ENCODE data around the gene PNKD. TPM values are rescaled to one million over a fixed set of nuclear protein-coding genes. Genes with fewer than 3 reads are reported as not detected.

The PNKD gene, protein sequence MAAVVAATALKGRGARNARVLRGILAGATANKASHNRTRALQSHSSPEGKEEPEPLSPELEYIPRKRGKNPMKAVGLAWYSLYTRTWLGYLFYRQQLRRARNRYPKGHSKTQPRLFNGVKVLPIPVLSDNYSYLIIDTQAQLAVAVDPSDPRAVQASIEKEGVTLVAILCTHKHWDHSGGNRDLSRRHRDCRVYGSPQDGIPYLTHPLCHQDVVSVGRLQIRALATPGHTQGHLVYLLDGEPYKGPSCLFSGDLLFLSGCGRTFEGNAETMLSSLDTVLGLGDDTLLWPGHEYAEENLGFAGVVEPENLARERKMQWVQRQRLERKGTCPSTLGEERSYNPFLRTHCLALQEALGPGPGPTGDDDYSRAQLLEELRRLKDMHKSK
- total RNA-seq = 39.1 TPM

DNA sequence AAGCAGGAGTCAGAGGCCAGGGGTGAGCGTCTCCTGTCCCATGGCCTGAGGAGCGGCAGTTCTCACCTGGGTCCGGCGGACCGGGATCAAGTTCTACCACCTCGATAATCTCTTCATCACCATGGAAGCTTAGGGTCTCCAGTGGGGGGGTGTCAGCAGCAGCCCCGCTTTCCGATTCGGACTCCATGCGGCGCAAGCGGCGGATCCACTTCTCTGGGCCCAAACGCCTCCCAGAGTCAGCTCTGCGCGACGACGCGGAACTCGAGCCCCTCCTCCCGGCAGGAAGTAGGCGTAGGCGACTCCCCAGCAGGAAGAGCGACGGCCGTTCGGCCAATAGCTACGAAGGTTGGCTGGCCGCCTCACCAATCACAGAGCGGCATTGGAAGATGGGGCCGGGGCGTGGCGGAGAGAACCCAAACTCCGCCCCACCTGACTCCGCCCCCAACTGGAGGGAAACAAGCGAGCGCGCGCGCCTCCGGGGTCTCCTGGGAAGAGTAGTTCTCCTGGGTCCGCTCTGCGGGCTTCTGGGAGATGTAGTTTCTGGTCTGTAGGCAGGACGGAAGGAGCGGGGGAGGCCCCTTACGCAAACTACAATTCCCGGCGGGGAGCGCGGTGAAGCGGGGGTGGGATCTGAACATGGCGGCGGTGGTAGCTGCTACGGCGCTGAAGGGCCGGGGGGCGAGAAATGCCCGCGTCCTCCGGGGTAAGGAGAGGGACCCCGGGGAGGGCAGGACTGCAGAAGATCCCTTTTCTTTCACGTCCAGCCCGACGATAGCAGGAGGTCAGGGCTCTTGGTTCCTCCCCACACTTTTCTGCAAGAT, at the start of gene PNKD, which contains the start of gene AAMP:
PNKD (plus strand) TSS at position 620 of the 821 bp plus-strand sequence; CDS start at position 637, 17 bp downstream.
AAMP (minus strand) TSS at position 238 of the 821 bp plus-strand sequence; CDS start at position 187, 51 bp downstream.
- Histone ChIP-seq H3K27ac (ENCODE audit: low read depth, low read length) (peak within 1 kb of the TSS; percentile 88), H3K4me1 (ENCODE audit: control insufficient read depth in 3 of 3, insufficient read depth in 3 of 3, low read length in 3 of 3) (peaks cover 40 to 50% (median 43%) of the 10 kb centered on the region in 3 donors), H3K4me3 (ENCODE audit: low read length in 3 of 3) (peak within 1 kb of the TSS; percentile 95 to 97 (median 97)), H3K36me3 (ENCODE audit: control insufficient read depth in 3 of 3, insufficient read depth in 3 of 3, low read length in 3 of 3) (peaks cover 35 to 42% (median 40%) of the 10 kb centered on the region in 3 donors), H3K27me3 (ENCODE audit: control insufficient read depth in 3 of 3, insufficient read depth in 3 of 3, low read length in 3 of 3) (no peaks in the 10 kb centered on the region), H3K9me3 (ENCODE audit: control insufficient read depth in 3 of 3, low read length in 3 of 3) (no peaks in the 10 kb centered on the region), H3K9ac (ENCODE audit: low read depth in 1 of 3, low read length in 3 of 3) (peak within 1 kb of the TSS; percentile 94 to 96 (median 95))

DNA sequence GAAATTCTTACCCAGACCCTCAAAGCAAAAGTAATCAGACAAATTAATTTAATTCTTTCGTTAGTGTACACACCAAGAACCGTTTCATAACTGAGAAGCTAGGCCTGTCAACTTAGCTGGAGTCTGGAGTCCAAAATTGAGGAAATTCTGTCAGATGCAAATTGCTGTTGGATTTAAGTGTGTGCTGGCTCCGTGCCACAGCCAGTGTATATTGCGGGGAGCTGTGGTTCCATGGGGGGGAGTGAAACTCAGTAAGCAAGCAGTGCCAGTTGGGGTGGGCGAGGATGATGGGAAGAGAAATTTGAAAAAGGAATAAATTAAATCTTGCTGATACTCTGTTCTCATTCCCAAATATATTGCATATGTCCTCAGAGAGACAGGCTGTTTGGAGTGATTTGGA, 49.3 kb upstream of the PNKD start:
- Histone ChIP-seq H3K9ac (ENCODE audit: low read depth in 1 of 3, low read length in 3 of 3) (peak overlapping the region in 2 of 3 donors; percentile 15 to 96), H3K4me1 (ENCODE audit: control insufficient read depth in 3 of 3, insufficient read depth in 3 of 3, low read length in 3 of 3) (peaks cover 67 to 81% (median 76%) of the 10 kb centered on the region in 3 donors), H3K27me3 (ENCODE audit: control insufficient read depth in 3 of 3, insufficient read depth in 3 of 3, low read length in 3 of 3) (no peaks in the 10 kb centered on the region), H3K9me3 (ENCODE audit: control insufficient read depth in 3 of 3, low read length in 3 of 3) (no peaks in the 10 kb centered on the region), H3K27ac (ENCODE audit: low read depth, low read length) (peak overlapping the region; percentile 94), H3K4me3 (ENCODE audit: low read length in 3 of 3) (peak overlapping the region in 1 of 3 donors; percentile 13), H3K36me3 (ENCODE audit: control insufficient read depth in 3 of 3, insufficient read depth in 3 of 3, low read length in 3 of 3) (peaks cover 6 to 10% (median 8%) of the 10 kb centered on the region in 3 donors)

DNA sequence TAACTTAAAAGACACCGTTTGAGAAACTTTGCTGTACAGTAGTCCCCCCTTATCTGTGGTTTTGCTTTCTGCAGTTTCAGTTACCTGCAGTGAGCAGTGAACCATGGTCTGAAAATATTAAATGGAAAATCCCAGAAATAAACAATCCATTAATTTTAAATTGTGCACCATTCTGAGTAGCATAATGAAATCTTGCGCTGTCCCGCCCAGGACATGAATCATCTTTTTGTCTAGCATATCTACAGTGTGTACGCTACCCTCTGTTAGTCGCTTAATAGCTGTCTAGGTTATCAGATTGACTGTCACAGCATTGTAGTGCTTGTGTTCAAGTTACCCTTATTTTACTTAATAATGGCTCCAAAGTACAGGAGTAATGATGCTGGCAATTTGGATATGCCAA, 47.3 kb upstream of the PNKD start:
- Histone ChIP-seq H3K4me3 (ENCODE audit: low read length in 3 of 3) (no peak overlapping the region), H3K4me1 (ENCODE audit: control insufficient read depth in 3 of 3, insufficient read depth in 3 of 3, low read length in 3 of 3) (peaks cover 59 to 68% (median 67%) of the 10 kb centered on the region in 3 donors), H3K36me3 (ENCODE audit: control insufficient read depth in 3 of 3, insufficient read depth in 3 of 3, low read length in 3 of 3) (peaks cover 12 to 19% (median 15%) of the 10 kb centered on the region in 3 donors), H3K9me3 (ENCODE audit: control insufficient read depth in 3 of 3, low read length in 3 of 3) (no peaks in the 10 kb centered on the region), H3K27me3 (ENCODE audit: control insufficient read depth in 3 of 3, insufficient read depth in 3 of 3, low read length in 3 of 3) (no peaks in the 10 kb centered on the region), H3K27ac (ENCODE audit: low read depth, low read length) (peak overlapping the region; percentile 94), H3K9ac (ENCODE audit: low read depth in 1 of 3, low read length in 3 of 3) (no peak overlapping the region)

DNA sequence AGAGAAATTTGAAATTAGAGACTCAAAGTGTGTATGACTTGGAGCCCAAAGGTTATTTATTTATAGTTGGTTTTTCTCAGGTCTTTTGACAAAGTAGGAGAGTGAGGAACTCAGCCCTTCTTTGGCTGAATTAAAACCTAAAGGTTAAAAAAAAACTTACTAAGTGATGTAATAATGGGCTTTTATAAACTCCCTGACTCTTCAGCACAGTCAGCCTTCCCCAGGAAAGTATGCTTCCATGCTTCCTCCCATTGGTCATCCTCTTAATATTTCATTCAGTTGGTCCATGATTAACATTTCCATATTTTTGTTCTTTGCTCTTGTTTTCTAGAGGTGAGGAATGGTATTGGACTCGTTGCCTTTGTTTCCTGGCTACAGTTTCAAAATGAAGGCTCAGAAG, 46.1 kb upstream of the PNKD start:
- no peaks in the 10 kb centered on the region for H3K27me3 ChIP-seq (ENCODE audit: control insufficient read depth in 3 of 3, insufficient read depth in 3 of 3, low read length in 3 of 3)
- H3K36me3 ChIP-seq (ENCODE audit: control insufficient read depth in 3 of 3, insufficient read depth in 3 of 3, low read length in 3 of 3) = peaks cover 12 to 24% (median 24%) of the 10 kb centered on the region in 3 donors
- peak overlapping the region; percentile 23 for H3K27ac ChIP-seq (ENCODE audit: low read depth, low read length)
- peaks cover 48 to 64% (median 60%) of the 10 kb centered on the region in 3 donors for H3K4me1 ChIP-seq (ENCODE audit: control insufficient read depth in 3 of 3, insufficient read depth in 3 of 3, low read length in 3 of 3)
- H3K4me3 ChIP-seq (ENCODE audit: low read length in 3 of 3) = no peak overlapping the region
- H3K9ac ChIP-seq (ENCODE audit: low read depth in 1 of 3, low read length in 3 of 3) = no peak overlapping the region
- no peaks in the 10 kb centered on the region for H3K9me3 ChIP-seq (ENCODE audit: control insufficient read depth in 3 of 3, low read length in 3 of 3)

DNA sequence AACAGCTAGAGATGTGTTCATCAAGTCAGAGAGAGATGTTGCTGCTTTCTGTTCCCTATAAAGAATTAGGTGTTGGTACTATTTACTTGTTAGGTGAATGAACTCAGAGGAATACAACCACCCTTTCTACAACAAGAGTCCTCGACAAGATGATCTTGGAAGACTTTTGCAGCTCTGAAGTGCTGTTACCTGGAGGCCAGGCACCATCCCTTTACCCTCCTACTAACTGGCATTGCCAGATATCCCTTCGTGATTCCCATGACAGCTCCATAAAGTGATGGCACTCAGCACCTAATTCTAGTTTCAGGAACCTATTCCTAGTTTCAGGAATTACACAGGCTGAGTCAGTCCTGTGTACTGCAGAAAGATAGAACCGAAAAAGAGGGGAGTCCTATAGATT, 43.4 kb upstream of the PNKD start:
- peaks cover 21 to 49% (median 33%) of the 10 kb centered on the region in 3 donors for H3K4me1 ChIP-seq (ENCODE audit: control insufficient read depth in 3 of 3, insufficient read depth in 3 of 3, low read length in 3 of 3)

DNA sequence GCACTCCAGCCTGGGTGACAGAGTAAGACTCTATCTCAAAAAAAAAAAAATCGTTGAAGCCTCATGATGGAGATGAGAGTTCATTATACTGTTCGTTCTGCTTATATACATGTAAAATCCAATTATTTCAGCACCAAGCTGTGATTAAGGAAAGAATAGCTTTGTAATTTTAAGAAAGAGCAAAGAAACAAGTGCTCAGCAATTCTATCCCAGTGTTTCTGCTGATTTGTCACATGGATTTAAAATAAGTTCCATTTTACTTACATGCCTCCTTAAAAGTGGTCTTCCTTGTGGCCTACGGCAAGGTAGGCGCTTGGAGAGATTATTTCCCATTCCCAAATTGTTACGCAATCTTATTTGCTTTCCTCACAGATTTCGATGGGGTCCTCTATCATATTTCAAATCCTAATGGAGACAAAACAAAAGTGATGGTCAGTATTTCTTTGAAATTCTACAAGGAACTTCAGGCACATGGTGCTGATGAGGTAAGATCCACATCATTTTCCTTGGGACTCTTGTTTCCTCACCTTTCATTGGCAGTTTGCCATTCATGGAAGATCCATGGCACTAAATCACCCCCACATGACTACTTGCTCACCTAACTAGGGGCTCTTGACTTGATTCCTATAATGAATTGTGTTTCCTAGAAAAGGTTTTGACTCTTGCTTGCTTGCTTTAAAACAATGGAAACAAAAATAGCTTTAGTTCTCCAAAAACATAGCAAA, 41.8 kb upstream of the PNKD start:
- Histone ChIP-seq H3K9ac (ENCODE audit: low read depth in 1 of 3, low read length in 3 of 3) (no peak overlapping the region), H3K4me1 (ENCODE audit: control insufficient read depth in 3 of 3, insufficient read depth in 3 of 3, low read length in 3 of 3) (peaks cover 4 to 34% (median 18%) of the 10 kb centered on the region in 3 donors), H3K27me3 (ENCODE audit: control insufficient read depth in 3 of 3, insufficient read depth in 3 of 3, low read length in 3 of 3) (no peaks in the 10 kb centered on the region), H3K27ac (ENCODE audit: low read depth, low read length) (peak overlapping the region; percentile 26), H3K4me3 (ENCODE audit: low read length in 3 of 3) (no peak overlapping the region), H3K36me3 (ENCODE audit: control insufficient read depth in 3 of 3, insufficient read depth in 3 of 3, low read length in 3 of 3) (peaks cover 25 to 51% (median 43%) of the 10 kb centered on the region in 3 donors), H3K9me3 (ENCODE audit: control insufficient read depth in 3 of 3, low read length in 3 of 3) (no peaks in the 10 kb centered on the region)

More for the DNA sequence above, 43.4 kb upstream of the PNKD start:
- Histone ChIP-seq H3K27ac (ENCODE audit: low read depth, low read length) (no peak overlapping the region), H3K27me3 (ENCODE audit: control insufficient read depth in 3 of 3, insufficient read depth in 3 of 3, low read length in 3 of 3) (no peaks in the 10 kb centered on the region), H3K36me3 (ENCODE audit: control insufficient read depth in 3 of 3, insufficient read depth in 3 of 3, low read length in 3 of 3) (peaks cover 19 to 42% (median 41%) of the 10 kb centered on the region in 3 donors), H3K4me3 (ENCODE audit: low read length in 3 of 3) (no peak overlapping the region), H3K9ac (ENCODE audit: low read depth in 1 of 3, low read length in 3 of 3) (no peak overlapping the region), H3K9me3 (ENCODE audit: control insufficient read depth in 3 of 3, low read length in 3 of 3) (no peaks in the 10 kb centered on the region)

DNA sequence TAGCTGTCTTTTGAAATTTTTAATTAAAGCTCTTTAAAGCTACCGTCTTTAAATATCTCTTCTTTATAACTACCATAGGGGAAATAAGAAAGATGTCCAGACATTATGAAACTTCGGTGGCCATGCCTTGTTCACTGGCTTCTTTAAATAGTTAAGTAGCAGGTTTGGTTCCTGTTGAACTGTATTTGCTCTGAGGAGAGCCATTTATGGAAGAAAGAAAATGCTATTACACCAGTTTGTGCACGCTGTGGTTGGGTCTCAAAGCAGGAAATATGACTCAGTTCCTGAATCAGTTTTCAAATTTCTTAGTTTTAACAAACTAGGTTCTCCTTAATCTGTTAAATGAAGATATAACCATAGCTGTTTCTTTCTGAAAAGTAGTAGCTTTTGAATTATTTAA, 41.1 kb upstream of the PNKD start:
- Histone ChIP-seq H3K27ac (ENCODE audit: low read depth, low read length) (peak overlapping the region; percentile 26), H3K9ac (ENCODE audit: low read depth in 1 of 3, low read length in 3 of 3) (no peak overlapping the region), H3K27me3 (ENCODE audit: control insufficient read depth in 3 of 3, insufficient read depth in 3 of 3, low read length in 3 of 3) (no peaks in the 10 kb centered on the region), H3K4me1 (ENCODE audit: control insufficient read depth in 3 of 3, insufficient read depth in 3 of 3, low read length in 3 of 3) (peaks cover 0 to 29% (median 11%) of the 10 kb centered on the region in 3 donors), H3K9me3 (ENCODE audit: control insufficient read depth in 3 of 3, low read length in 3 of 3) (no peaks in the 10 kb centered on the region), H3K36me3 (ENCODE audit: control insufficient read depth in 3 of 3, insufficient read depth in 3 of 3, low read length in 3 of 3) (peaks cover 27 to 56% (median 49%) of the 10 kb centered on the region in 3 donors), H3K4me3 (ENCODE audit: low read length in 3 of 3) (no peak overlapping the region)

DNA sequence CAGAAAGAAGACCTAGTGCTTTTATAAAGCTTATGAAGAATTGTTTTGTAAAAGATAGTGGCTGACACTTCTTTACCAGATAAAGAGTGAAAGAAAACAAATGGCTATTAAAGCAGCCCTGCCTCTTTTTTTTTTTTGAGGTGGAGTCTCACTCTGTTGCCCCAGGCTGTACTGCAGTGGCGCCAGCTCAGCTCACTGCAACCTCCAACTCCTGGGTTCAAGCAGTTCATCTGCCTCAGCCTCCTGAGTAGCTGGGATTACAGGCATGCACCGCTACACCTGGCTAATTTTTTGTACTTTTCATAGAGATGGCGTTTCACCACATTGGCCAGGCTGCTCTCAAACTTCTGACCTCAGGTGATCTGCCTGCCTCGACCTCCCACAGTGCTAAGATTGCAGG, 40.5 kb upstream of the PNKD start:
- H3K9ac ChIP-seq (ENCODE audit: low read depth in 1 of 3, low read length in 3 of 3) = no peak overlapping the region

DNA sequence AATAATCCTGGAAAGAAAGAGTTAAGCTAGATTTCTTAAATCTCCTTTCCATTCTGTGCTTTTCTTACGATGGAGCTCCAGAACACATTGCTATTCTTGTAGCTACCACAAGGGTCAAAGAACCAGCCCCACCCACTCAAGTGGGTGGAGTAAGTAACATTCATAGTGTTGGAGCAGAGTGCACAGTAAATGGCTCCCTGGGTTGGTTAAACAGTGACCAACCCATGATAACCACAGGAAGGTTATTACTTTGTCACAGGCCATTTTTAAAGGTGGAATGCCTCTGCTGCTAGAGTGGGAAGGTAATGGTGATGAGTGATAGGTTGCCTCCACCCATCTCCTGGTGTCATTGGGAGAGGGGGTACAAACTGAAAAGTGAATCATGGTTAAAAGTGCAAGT, 39.4 kb upstream of the PNKD start:
- Histone ChIP-seq H3K4me1 (ENCODE audit: control insufficient read depth in 3 of 3, insufficient read depth in 3 of 3, low read length in 3 of 3) (peaks cover 0 to 19% (median 2%) of the 10 kb centered on the region in 3 donors), H3K36me3 (ENCODE audit: control insufficient read depth in 3 of 3, insufficient read depth in 3 of 3, low read length in 3 of 3) (peaks cover 34 to 66% (median 50%) of the 10 kb centered on the region in 3 donors)

More for the DNA sequence above, 40.5 kb upstream of the PNKD start:
- Histone ChIP-seq H3K36me3 (ENCODE audit: control insufficient read depth in 3 of 3, insufficient read depth in 3 of 3, low read length in 3 of 3) (peaks cover 27 to 59% (median 47%) of the 10 kb centered on the region in 3 donors), H3K27me3 (ENCODE audit: control insufficient read depth in 3 of 3, insufficient read depth in 3 of 3, low read length in 3 of 3) (no peaks in the 10 kb centered on the region), H3K4me3 (ENCODE audit: low read length in 3 of 3) (no peak overlapping the region), H3K4me1 (ENCODE audit: control insufficient read depth in 3 of 3, insufficient read depth in 3 of 3, low read length in 3 of 3) (peaks cover 0 to 25% (median 6%) of the 10 kb centered on the region in 3 donors), H3K27ac (ENCODE audit: low read depth, low read length) (no peak overlapping the region), H3K9me3 (ENCODE audit: control insufficient read depth in 3 of 3, low read length in 3 of 3) (no peaks in the 10 kb centered on the region)

More for the DNA sequence above, 39.4 kb upstream of the PNKD start:
- no peak overlapping the region for H3K27ac ChIP-seq (ENCODE audit: low read depth, low read length)
- no peak overlapping the region for H3K4me3 ChIP-seq (ENCODE audit: low read length in 3 of 3)
- H3K9ac ChIP-seq (ENCODE audit: low read depth in 1 of 3, low read length in 3 of 3) = no peak overlapping the region
- H3K27me3 ChIP-seq (ENCODE audit: control insufficient read depth in 3 of 3, insufficient read depth in 3 of 3, low read length in 3 of 3) = no peaks in the 10 kb centered on the region
- no peaks in the 10 kb centered on the region for H3K9me3 ChIP-seq (ENCODE audit: control insufficient read depth in 3 of 3, low read length in 3 of 3)

All from skeletal muscle tissue (tissue), 4 donors.